Mammary epithelial cell (primary cell): ENCODE measurements around the gene MGST1.

ENCODE experiments used
- CTCF ChIP-seq, 2 donors: IDR thresholded peaks in 1 of 2; conservative IDR thresholded peaks in 1 of 2; 2 replicates each; pipeline ENCODE4 v1.5.1; 2011 to 2012; ENCODE audit warnings: inconsistent platforms in 2 of 2, low read length in 2 of 2, mild to moderate bottlenecking in 2 of 2, control low read depth in 1 of 2, low read depth in 1 of 2; ENCODE audit not compliant: insufficient read depth in 1 of 2; ENCODE audit errors: extremely low read depth in 1 of 2
- EZH2 ChIP-seq: IDR thresholded peaks from 2 replicates; pipeline ENCODE4 v1.6.1; 2012; ENCODE audit warnings: low read length, inconsistent platforms, borderline replicate concordance

- no peak for TF ChIP-seq CTCF (conservative IDR thresholded peaks at IDR 0.05 in 1 of 2, IDR thresholded peaks at IDR 0.05 in 1 of 2; ENCODE audit: extremely low read depth in 1 of 2, insufficient read depth in 1 of 2, low read depth in 1 of 2, low read length in 2 of 2)
- TF ChIP-seq EZH2, result no peak
These were observed 1.7 kb downstream of the MGST1 start for GRCh38 chr12:16349131-16349460.
